ENCODE data around the gene MAP3K9. TPM values are rescaled to one million over a fixed set of nuclear protein-coding genes. Genes with fewer than 3 reads are reported as not detected.

Gene MAP3K9
- total and polyA plus RNA-seq, 9 of the 15 experiments (the other 6 are each of a cell fraction or from before 2014, with no cell fraction given): 0.03 to 0.60 (median 0.36) TPM

DNA sequence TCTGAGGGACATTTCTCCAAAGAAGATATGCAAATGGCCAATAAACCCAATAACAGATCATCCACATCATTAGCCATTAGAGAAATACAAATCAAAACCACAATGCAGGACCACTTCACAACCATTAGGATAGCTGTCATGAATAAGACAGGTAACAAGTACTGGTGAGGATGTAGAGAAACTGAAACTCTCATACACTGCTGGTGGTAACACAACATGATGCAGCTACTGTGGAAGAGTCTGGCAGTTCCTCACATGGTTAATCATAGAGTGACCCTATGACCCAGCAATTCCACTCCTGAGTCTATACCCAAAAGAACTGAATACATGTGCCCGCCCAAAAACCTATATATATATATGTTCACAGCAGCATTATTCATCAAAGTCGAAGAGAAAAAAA is 128.6 kb downstream of the MAP3K9 start:
- DNase-seq (ENCODE audit: extremely low read depth in 1 of 4, low spot score in 3 of 4): no peak
- ATAC-seq: no peak
- BruUV-seq (replicated peaks): no TSS peak

More for the DNA sequence above, 128.6 kb downstream of the MAP3K9 start:
- H3K4me2 ChIP-seq (ENCODE audit: insufficient read depth, low read length): no peak overlapping the region
- peaks cover 3 to 12% of the 10 kb centered on the region in 2 experiments; a peak in 3 of 5 replicates for H3K27me3 ChIP-seq (ENCODE audit: control insufficient read depth in 2 of 2, insufficient read depth in 2 of 2, low read length in 2 of 2)
- 0% methylated on average over 2 of the region's 2 CpGs for WGBS (ENCODE audit: insufficient coverage, low coverage, missing lambda C conversion rate)
- CTCF ChIA-PET (ENCODE audit: low intra/inter-chr PET ratio): no interaction called here
- no peaks in the 10 kb centered on the region for H3K9me3 ChIP-seq (replicated peaks; ENCODE audit: control insufficient read depth, insufficient read depth, low read depth, low read length)
- POLR2A ChIA-PET: interaction anchor here (0.8 kb wide), 1 partner anchor 9 kb away, joined by 4 read pairs; no protein-coding TSS in a partner anchor
- no peaks in the 10 kb centered on the region for H3K9me1 ChIP-seq (ENCODE audit: control insufficient read depth, insufficient read depth, low read length)
- no peaks in the 10 kb centered on the region for H3K79me2 ChIP-seq (ENCODE audit: control insufficient read depth, insufficient read depth, low read length)
- no peak overlapping the region for H3K27ac ChIP-seq (ENCODE audit: extremely low read depth, low read depth, low read length)
- H3K9ac ChIP-seq (ENCODE audit: insufficient read depth in 1 of 2, low read depth in 2 of 2, low read length in 2 of 2): no peak overlapping the region
- H4K20me1 ChIP-seq (replicated peaks; ENCODE audit: control insufficient read depth, insufficient read depth, low read length): no peaks in the 10 kb centered on the region
- intact Hi-C loops (cut with micrococcal nuclease): no loop called here
- no peak overlapping the region for H2AFZ ChIP-seq (ENCODE audit: low read depth, low read length)
- FAIRE-seq: no peak
- H3K4me3 ChIP-seq: no peak overlapping the region
- TF ChIP-seq SIN3B (IDR thresholded peaks at IDR 0.05; ENCODE audit: low read depth) (no peak), RCOR1 (IDR thresholded peaks at IDR 0.05; ENCODE audit: borderline replicate concordance in 1 of 2, low read depth in 2 of 2, low read length in 2 of 2) (no peak)
- TF ChIP-seq, protein P1, sequence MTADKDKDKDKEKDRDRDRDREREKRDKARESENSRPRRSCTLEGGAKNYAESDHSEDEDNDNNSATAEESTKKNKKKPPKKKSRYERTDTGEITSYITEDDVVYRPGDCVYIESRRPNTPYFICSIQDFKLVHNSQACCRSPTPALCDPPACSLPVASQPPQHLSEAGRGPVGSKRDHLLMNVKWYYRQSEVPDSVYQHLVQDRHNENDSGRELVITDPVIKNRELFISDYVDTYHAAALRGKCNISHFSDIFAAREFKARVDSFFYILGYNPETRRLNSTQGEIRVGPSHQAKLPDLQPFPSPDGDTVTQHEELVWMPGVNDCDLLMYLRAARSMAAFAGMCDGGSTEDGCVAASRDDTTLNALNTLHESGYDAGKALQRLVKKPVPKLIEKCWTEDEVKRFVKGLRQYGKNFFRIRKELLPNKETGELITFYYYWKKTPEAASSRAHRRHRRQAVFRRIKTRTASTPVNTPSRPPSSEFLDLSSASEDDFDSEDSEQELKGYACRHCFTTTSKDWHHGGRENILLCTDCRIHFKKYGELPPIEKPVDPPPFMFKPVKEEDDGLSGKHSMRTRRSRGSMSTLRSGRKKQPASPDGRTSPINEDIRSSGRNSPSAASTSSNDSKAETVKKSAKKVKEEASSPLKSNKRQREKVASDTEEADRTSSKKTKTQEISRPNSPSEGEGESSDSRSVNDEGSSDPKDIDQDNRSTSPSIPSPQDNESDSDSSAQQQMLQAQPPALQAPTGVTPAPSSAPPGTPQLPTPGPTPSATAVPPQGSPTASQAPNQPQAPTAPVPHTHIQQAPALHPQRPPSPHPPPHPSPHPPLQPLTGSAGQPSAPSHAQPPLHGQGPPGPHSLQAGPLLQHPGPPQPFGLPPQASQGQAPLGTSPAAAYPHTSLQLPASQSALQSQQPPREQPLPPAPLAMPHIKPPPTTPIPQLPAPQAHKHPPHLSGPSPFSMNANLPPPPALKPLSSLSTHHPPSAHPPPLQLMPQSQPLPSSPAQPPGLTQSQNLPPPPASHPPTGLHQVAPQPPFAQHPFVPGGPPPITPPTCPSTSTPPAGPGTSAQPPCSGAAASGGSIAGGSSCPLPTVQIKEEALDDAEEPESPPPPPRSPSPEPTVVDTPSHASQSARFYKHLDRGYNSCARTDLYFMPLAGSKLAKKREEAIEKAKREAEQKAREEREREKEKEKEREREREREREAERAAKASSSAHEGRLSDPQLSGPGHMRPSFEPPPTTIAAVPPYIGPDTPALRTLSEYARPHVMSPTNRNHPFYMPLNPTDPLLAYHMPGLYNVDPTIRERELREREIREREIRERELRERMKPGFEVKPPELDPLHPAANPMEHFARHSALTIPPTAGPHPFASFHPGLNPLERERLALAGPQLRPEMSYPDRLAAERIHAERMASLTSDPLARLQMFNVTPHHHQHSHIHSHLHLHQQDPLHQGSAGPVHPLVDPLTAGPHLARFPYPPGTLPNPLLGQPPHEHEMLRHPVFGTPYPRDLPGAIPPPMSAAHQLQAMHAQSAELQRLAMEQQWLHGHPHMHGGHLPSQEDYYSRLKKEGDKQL (CRISPR knock-in tag; IDR thresholded peaks at IDR 0.05; ENCODE audit: borderline replicate concordance): no peak
- TF ChIP-seq, protein P2, sequence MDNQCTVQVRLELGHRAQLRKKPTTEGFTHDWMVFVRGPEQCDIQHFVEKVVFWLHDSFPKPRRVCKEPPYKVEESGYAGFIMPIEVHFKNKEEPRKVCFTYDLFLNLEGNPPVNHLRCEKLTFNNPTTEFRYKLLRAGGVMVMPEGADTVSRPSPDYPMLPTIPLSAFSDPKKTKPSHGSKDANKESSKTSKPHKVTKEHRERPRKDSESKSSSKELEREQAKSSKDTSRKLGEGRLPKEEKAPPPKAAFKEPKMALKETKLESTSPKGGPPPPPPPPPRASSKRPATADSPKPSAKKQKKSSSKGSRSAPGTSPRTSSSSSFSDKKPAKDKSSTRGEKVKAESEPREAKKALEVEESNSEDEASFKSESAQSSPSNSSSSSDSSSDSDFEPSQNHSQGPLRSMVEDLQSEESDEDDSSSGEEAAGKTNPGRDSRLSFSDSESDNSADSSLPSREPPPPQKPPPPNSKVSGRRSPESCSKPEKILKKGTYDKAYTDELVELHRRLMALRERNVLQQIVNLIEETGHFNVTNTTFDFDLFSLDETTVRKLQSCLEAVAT (IDR thresholded peaks at IDR 0.05): no peak
- in situ Hi-C loops (cut with MboI): no loop called here
- no peaks in the 10 kb centered on the region for H3K36me3 ChIP-seq (ENCODE audit: control insufficient read depth, insufficient read depth, low read length)
- H3K4me1 ChIP-seq (replicated peaks in 1 of 2; ENCODE audit: control insufficient read depth in 2 of 2, insufficient read depth in 2 of 2, low read length in 2 of 2): no peaks in the 10 kb centered on the region
